Smooth muscle cell (in vitro differentiated cells): ENCODE results near the gene CD300C. TPM values are rescaled to one million over a fixed set of nuclear protein-coding genes. Genes with fewer than 3 reads are reported as not detected.

Source experiments
- DNase-seq: peaks from one replicate; lab custom pipeline; 2025; ENCODE audit not compliant: unreplicated experiment; lab: John Stamatoyannopoulos, UW
- H2AFZ ChIP-seq: fragments of 200-600 bp; sonication (generic); 2 replicates; pipeline ENCODE4 v1.6.0; 2016; ENCODE audit warnings: antibody characterized with exemption, low read depth, mild to moderate bottlenecking
- H3F3A ChIP-seq: fragments of 200-600 bp; sonication (generic); 2 replicates; pipeline ENCODE4 v1.6.0; 2017; ENCODE audit warnings: antibody characterized with exemption, low read depth
- H3K27ac ChIP-seq: fragments of 200-600 bp; sonication (generic); 2 replicates; pipeline ENCODE4 v1.5.1; 2016; ENCODE audit warnings: low read depth, mild to moderate bottlenecking
- H3K27me3 ChIP-seq: fragments of 200-600 bp; sonication (generic); 2 replicates; pipeline ENCODE4 v1.6.1; 2016; ENCODE audit warnings: low read depth, mild to moderate bottlenecking
- H3K36me3 ChIP-seq: fragments of 200-600 bp; sonication (generic); 2 replicates; pipeline ENCODE4 v1.5.1; 2016; ENCODE audit warnings: low read depth
- H3K4me1 ChIP-seq: fragments of 200-600 bp; sonication (generic); 2 replicates; pipeline ENCODE4 v1.5.1; 2016; ENCODE audit warnings: low read depth
- H3K4me2 ChIP-seq: fragments of 200-600 bp; sonication (generic); 2 replicates; pipeline ENCODE4 v1.6.0; 2016; ENCODE audit warnings: mild to moderate bottlenecking
- H3K4me3 ChIP-seq: fragments of 200-600 bp; sonication (generic); 2 replicates; pipeline ENCODE4 v1.5.1; 2016; ENCODE audit warnings: mild to moderate bottlenecking
- H3K79me2 ChIP-seq: fragments of 200-600 bp; sonication (generic); 2 replicates; pipeline ENCODE4 v1.6.0; 2016; ENCODE audit warnings: low read depth, mild to moderate bottlenecking
- H3K9ac ChIP-seq: fragments of 200-600 bp; sonication (generic); 2 replicates; pipeline ENCODE4 v1.6.0; 2016; ENCODE audit warnings: low read depth
- H3K9me3 ChIP-seq: fragments of 200-600 bp; sonication (generic); replicated peaks from 2 replicates; pipeline ENCODE4 v1.5.1; 2016; ENCODE audit warnings: low read depth
- H4K20me1 ChIP-seq: fragments of 200-600 bp; sonication (generic); 2 replicates; pipeline ENCODE4 v1.6.0; 2016; ENCODE audit warnings: low read depth
- WGBS: methylation state at CpG from one replicate; pipeline ENCODE4 v1.1.7; 2016; ENCODE audit warnings: low lambda C conversion rate; 5-methylcytosine and 5-hydroxymethylcytosine counted together
- polyA plus RNA-seq: library from polyadenylated mRNA; unstranded; fragments of >200 nt; fragmentation: Nextera tagmentation; extraction: Ambion mirVana; gene quantifications from 2 replicates; pipeline ENCODE4 v1.2.1, GENCODE V29; 2016
- total RNA-seq: library from RNA; depleted of rRNA; stranded (reverse); fragments of >200 nt; gene quantifications from 2 replicates; pipeline ENCODE4 v1.2.3, GENCODE V29; 2014
- TF ChIP-seq, protein P1 (sequence below): fragments of 200-600 bp; sonication (generic); IDR thresholded peaks from 2 replicates; pipeline ENCODE4 v1.5.1; 2017; ENCODE audit warnings: borderline replicate concordance, mild to moderate bottlenecking, antibody characterized with exemption; ENCODE audit not compliant: insufficient read depth, poor library complexity, severe bottlenecking

The CD300C gene
- total and polyA plus RNA-seq, 2 experiments from 2014 or later = not detected

DNA sequence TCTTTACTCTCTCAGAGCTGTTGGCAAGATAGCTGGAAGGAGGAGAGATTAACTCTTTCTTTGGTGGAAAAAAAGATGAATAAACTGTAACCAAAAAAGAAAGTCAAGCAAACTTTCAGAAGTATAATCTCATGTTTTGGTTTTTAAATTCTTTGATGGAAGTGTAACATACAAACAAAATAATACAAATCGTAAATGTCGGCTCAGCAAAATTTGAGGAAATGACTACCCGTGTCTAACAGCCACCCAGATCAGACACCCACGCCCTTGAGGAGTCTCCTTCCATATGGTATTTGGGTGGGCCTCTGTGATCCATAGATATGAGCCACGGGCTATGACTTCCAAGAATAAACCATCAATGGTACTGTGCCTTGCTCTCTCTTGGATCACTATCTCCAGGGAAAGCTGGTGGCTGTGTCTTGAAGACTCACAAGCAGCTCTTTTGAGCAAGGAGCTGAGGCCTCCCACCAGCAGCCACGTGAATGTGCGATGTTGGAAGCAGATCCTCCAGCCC, 9.6 kb upstream of the CD300C start:
- Histone ChIP-seq H3K79me2 (no peaks in the 10 kb centered on the region), H3K4me2 (no peak overlapping the region), H3K27ac (no peak overlapping the region), H4K20me1 (no peaks in the 10 kb centered on the region), H3K9ac (no peak overlapping the region), H3K4me1 (no peaks in the 10 kb centered on the region), H3F3A (no peaks in the 10 kb centered on the region), H3K4me3 (no peak overlapping the region), H3K36me3 (no peaks in the 10 kb centered on the region), H3K27me3 (peaks cover 6% of the 10 kb centered on the region), H2AFZ (no peak overlapping the region), H3K9me3 (no peaks in the 10 kb centered on the region)
- DNase-seq = no peak
- TF ChIP-seq, protein P1, sequence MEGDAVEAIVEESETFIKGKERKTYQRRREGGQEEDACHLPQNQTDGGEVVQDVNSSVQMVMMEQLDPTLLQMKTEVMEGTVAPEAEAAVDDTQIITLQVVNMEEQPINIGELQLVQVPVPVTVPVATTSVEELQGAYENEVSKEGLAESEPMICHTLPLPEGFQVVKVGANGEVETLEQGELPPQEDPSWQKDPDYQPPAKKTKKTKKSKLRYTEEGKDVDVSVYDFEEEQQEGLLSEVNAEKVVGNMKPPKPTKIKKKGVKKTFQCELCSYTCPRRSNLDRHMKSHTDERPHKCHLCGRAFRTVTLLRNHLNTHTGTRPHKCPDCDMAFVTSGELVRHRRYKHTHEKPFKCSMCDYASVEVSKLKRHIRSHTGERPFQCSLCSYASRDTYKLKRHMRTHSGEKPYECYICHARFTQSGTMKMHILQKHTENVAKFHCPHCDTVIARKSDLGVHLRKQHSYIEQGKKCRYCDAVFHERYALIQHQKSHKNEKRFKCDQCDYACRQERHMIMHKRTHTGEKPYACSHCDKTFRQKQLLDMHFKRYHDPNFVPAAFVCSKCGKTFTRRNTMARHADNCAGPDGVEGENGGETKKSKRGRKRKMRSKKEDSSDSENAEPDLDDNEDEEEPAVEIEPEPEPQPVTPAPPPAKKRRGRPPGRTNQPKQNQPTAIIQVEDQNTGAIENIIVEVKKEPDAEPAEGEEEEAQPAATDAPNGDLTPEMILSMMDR = no peak
- 74% methylated on average over 7 of the region's 7 CpGs for WGBS

DNA sequence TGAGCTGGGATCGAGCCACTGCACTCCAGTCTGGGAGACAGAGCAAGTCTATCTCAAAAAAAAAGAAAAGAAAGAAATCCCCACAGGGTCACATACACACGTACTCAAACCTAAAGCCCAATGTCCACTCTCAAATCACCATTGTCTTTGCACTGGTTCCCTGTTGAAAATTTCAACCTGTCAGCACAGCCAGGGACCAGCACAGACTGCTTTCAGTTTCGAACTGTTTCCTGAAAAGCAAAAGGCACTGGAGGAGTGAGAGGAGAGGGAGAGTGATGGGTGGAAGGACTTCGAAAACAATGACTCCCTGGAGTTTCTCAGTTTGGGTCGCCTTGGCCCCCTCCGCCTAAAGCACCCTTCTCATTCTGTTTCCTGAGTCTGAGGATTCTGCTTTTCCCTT, 9.0 kb upstream of the CD300C start:
- Histone ChIP-seq H3K4me2 (no peak overlapping the region), H3K36me3 (no peaks in the 10 kb centered on the region), H3K4me1 (no peaks in the 10 kb centered on the region), H2AFZ (no peak overlapping the region), H3K27ac (no peak overlapping the region), H3K9me3 (no peaks in the 10 kb centered on the region), H4K20me1 (no peaks in the 10 kb centered on the region), H3K27me3 (peaks cover 6% of the 10 kb centered on the region), H3F3A (no peaks in the 10 kb centered on the region), H3K4me3 (no peak overlapping the region), H3K9ac (no peak overlapping the region), H3K79me2 (no peaks in the 10 kb centered on the region)
- TF ChIP-seq, protein P1 = no peak
- WGBS = 89% methylated on average over 6 of the region's 6 CpGs
- DNase-seq = no peak

DNA sequence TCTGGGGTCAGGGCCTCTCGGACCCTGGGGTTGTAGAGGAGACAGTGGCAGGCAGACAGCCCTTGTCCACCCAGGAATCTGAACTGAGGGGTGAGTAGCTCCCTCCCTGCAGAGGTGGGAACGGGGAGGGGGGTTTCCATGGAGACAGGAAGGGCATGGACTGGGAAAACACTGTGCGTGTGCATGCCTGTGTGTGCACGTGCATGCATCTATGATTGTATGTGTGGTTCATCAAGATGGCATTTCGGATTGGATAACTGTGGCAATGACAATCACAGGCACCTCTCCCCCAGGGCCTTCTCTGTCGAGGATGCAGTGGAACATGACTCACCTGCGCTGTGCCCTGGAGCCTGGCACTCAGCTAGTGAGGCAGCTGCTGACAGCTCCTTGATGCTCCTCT, 6.1 kb upstream of the CD300C start:
- Histone ChIP-seq H3K27ac (no peak overlapping the region), H3K4me3 (no peak overlapping the region), H3F3A (no peaks in the 10 kb centered on the region), H3K4me2 (no peak overlapping the region), H3K9ac (no peak overlapping the region), H3K27me3 (peaks cover 6% of the 10 kb centered on the region), H3K4me1 (no peaks in the 10 kb centered on the region), H3K79me2 (no peaks in the 10 kb centered on the region), H2AFZ (no peak overlapping the region), H3K36me3 (no peaks in the 10 kb centered on the region), H3K9me3 (no peaks in the 10 kb centered on the region), H4K20me1 (no peaks in the 10 kb centered on the region)
- WGBS = 68% methylated on average over 7 of the region's 7 CpGs
- DNase-seq = no peak
- TF ChIP-seq, protein P1 = no peak

DNA sequence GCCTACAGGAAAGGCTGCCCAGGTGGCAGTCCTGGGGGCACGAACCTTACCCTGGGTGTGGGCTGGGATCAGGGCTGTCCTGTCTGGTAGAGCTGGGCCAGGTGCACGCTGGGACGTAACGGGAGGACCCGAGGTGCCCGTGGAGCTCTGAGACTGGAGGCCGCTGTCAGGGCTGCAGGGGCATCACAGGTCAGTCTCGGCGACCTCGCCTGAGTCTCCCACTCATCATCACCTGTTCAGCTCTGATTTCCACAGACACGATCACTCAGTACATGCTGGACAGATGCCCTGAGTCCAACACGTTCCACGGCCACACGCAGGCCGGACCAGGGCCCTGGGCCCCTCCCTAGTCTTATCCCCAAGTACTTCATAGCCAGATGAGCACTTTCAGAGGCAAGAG, 4.7 kb upstream of the CD300C start:
- H3K27me3 ChIP-seq = peaks cover 6% of the 10 kb centered on the region
- H3K79me2 ChIP-seq = no peaks in the 10 kb centered on the region
- H3K9me3 ChIP-seq = no peaks in the 10 kb centered on the region
- no peaks in the 10 kb centered on the region for H3K36me3 ChIP-seq
- TF ChIP-seq, protein P1 = no peak
- no peak overlapping the region for H3K4me2 ChIP-seq
- H3K4me1 ChIP-seq = no peaks in the 10 kb centered on the region
- no peak overlapping the region for H3K9ac ChIP-seq
- no peak overlapping the region for H3K4me3 ChIP-seq
- H4K20me1 ChIP-seq = no peaks in the 10 kb centered on the region
- no peaks in the 10 kb centered on the region for H3F3A ChIP-seq
- H2AFZ ChIP-seq = no peak overlapping the region
- H3K27ac ChIP-seq = no peak overlapping the region
- 92% methylated on average over 13 of the region's 15 CpGs for WGBS
- no peak for DNase-seq
